H1 (cell line): ENCODE results near the gene RIPK4. TPM values are rescaled to one million over a fixed set of nuclear protein-coding genes. Genes with fewer than 3 reads are reported as not detected.

Experiments
- CTCF ChIA-PET: fragments of 300-600 bp; sonication (Branson Sonifier 250); formaldehyde crosslinking; loops from one replicate; lab custom pipeline; 2021; ENCODE audit not compliant: partially characterized antibody; lab: Charles Lee
- POLR2A ChIA-PET: fragments of 300-600 bp; sonication (Branson Sonifier 250); formaldehyde crosslinking; loops from one replicate; lab custom pipeline; 2021; ENCODE audit warnings: inconsistent platforms; ENCODE audit not compliant: partially characterized antibody; lab: Charles Lee
- DNase-seq, 2 experiments: peaks; one replicate each; pipeline versions ENCODE4 v3.0.0 to v3.0.0-alpha.2; 2010 to 2022; ENCODE audit warnings: low spot score in 2 of 2, low read depth in 1 of 2, mixed read lengths in 1 of 2
- FAIRE-seq: peaks from 2 replicates; lab custom pipeline; 2011; peaks lifted over from hg19 to GRCh38; lab: Jason Lieb, UNC
- H2AFZ ChIP-seq: 2 replicates; pipeline ENCODE4 v1.8.1; 2012; ENCODE audit warnings: low read length, inconsistent platforms
- H2AK5ac ChIP-seq: 2 replicates; pipeline ENCODE4 v1.6.1; 2013; ENCODE audit warnings: low read depth, low read length
- H2BK120ac ChIP-seq: replicated peaks from 2 replicates; pipeline ENCODE3; 2013; ENCODE audit warnings: low read depth, low read length, inconsistent platforms
- H2BK12ac ChIP-seq: 2 replicates; pipeline ENCODE4 v1.6.1; 2013; ENCODE audit warnings: low read depth, low read length
- H2BK15ac ChIP-seq: 2 replicates; pipeline ENCODE4 v1.6.1; 2013; ENCODE audit warnings: low read length
- H2BK20ac ChIP-seq: 2 replicates; pipeline ENCODE4 v1.6.1; 2013; ENCODE audit warnings: low read length
- H2BK5ac ChIP-seq: 2 replicates; pipeline ENCODE4 v1.6.1; 2013; ENCODE audit warnings: low read depth, low read length
- H3K14ac ChIP-seq: 2 replicates; pipeline ENCODE4 v1.6.1; 2013; ENCODE audit warnings: inconsistent platforms; ENCODE audit not compliant: insufficient read length
- H3K18ac ChIP-seq: 2 replicates; pipeline ENCODE4 v1.6.1; 2013; ENCODE audit warnings: low read length; ENCODE audit errors: extremely low read depth
- H3K23ac ChIP-seq: 2 replicates; pipeline ENCODE4 v1.6.1; 2013; ENCODE audit warnings: inconsistent platforms; ENCODE audit not compliant: insufficient read length
- H3K23me2 ChIP-seq: 2 replicates; pipeline ENCODE4 v1.6.1; 2013; ENCODE audit warnings: low read depth, low read length
- H3K27ac ChIP-seq: 2 replicates; pipeline ENCODE4 v1.6.1; 2011; ENCODE audit warnings: low read depth, low read length, inconsistent platforms
- H3K27me3 ChIP-seq, 4 experiments: replicated peaks in 1 of 4; 1 replicate in 1 of 4; 2 replicates in 3 of 4; pipeline versions ENCODE4 v1.6.1 to v1.8.1; 2011 to 2013; ENCODE audit warnings: low read length in 3 of 4, mild to moderate bottlenecking in 3 of 4, inconsistent platforms in 2 of 4, mixed read lengths in 2 of 4, moderate library complexity in 1 of 4; ENCODE audit not compliant: control insufficient read depth in 3 of 4, insufficient read depth in 3 of 4; ENCODE audit errors: extremely low read depth in 1 of 4
- H3K36me3 ChIP-seq, 4 experiments: 2 replicates each; pipeline versions ENCODE4 v1.6.1 to v1.8.1; 2011 to 2013; ENCODE audit warnings: mild to moderate bottlenecking in 4 of 4, low read length in 3 of 4, moderate library complexity in 2 of 4, control low read depth in 1 of 4, inconsistent platforms in 1 of 4; ENCODE audit not compliant: insufficient read depth in 4 of 4, control insufficient read depth in 2 of 4
- H3K4ac ChIP-seq: replicated peaks from 2 replicates; pipeline ENCODE3; 2013; ENCODE audit warnings: low read length, low read depth, mixed read lengths, inconsistent platforms; ENCODE audit not compliant: insufficient read length
- H3K4me1 ChIP-seq, 4 experiments: replicated peaks in 1 of 4; 1 replicate in 1 of 4; 2 replicates in 3 of 4; pipeline versions ENCODE4 v1.6.1 to v1.8.1; 2011 to 2013; ENCODE audit warnings: low read length in 3 of 4, inconsistent platforms in 2 of 4, mixed read lengths in 1 of 4; ENCODE audit not compliant: insufficient read depth in 4 of 4, control insufficient read depth in 3 of 4
- H3K4me2 ChIP-seq, 2 experiments: 2 replicates each; pipeline versions ENCODE4 v1.6.1 to v1.8.1; 2011 to 2013; ENCODE audit warnings: low read depth in 2 of 2, low read length in 2 of 2, control low read depth in 1 of 2, inconsistent platforms in 1 of 2, mild to moderate bottlenecking in 1 of 2; ENCODE audit not compliant: insufficient read depth in 1 of 2
- H3K4me3 ChIP-seq, 4 experiments: fragments of 200-600, 300-600 bp in 1 of 4; sonication (generic), shearing (Covaris generic), sonication (Bioruptor Twin) in 1 of 4; 2 replicates each; pipeline versions ENCODE4 v1.5.1 to v1.8.1; 2011 to 2016; ENCODE audit warnings: low read length in 4 of 4, low read depth in 3 of 4, control low read depth in 2 of 4, inconsistent platforms in 2 of 4, mild to moderate bottlenecking in 2 of 4, mixed read lengths in 1 of 4, moderate library complexity in 1 of 4; ENCODE audit not compliant: insufficient read depth in 2 of 4; ENCODE audit errors: extremely low read depth in 1 of 4
- H3K56ac ChIP-seq: replicated peaks from 2 replicates; pipeline ENCODE3; 2013; ENCODE audit warnings: low read depth, mild to moderate bottlenecking, mixed read lengths, low read length, inconsistent platforms; ENCODE audit not compliant: insufficient read length
- H3K79me1 ChIP-seq: 2 replicates; pipeline ENCODE4 v1.6.1; 2013; ENCODE audit warnings: low read depth, low read length, control low read depth
- H3K79me2 ChIP-seq, 2 experiments: 2 replicates each; pipeline versions ENCODE4 v1.6.1 to v1.8.1; 2012 to 2013; ENCODE audit warnings: low read length in 2 of 2, mild to moderate bottlenecking in 2 of 2, inconsistent platforms in 1 of 2; ENCODE audit not compliant: insufficient read depth in 2 of 2, control insufficient read depth in 1 of 2
- H3K9ac ChIP-seq, 4 experiments: replicated peaks in 1 of 4; 1 replicate in 1 of 4; 2 replicates in 3 of 4; pipeline versions ENCODE4 v1.6.1 to v1.8.1; 2011 to 2013; ENCODE audit warnings: low read depth in 3 of 4, low read length in 3 of 4, control low read depth in 2 of 4, mild to moderate bottlenecking in 2 of 4, moderate library complexity in 2 of 4, inconsistent platforms in 1 of 4; ENCODE audit errors: extremely low read depth in 1 of 4
- H3K9me3 ChIP-seq, 2 experiments: 2 replicates each; pipeline versions ENCODE4 v1.6.1 to v1.8.1; 2012 to 2013; ENCODE audit warnings: mild to moderate bottlenecking in 2 of 2, moderate library complexity in 2 of 2, control low read depth in 1 of 2, inconsistent platforms in 1 of 2, low read depth in 1 of 2, low read length in 1 of 2, mixed read lengths in 1 of 2; ENCODE audit not compliant: insufficient read depth in 2 of 2
- H4K20me1 ChIP-seq, 2 experiments: replicated peaks in 1 of 2; 2 replicates each; pipeline versions ENCODE3 to v1.8.1; 2011 to 2013; ENCODE audit warnings: inconsistent platforms in 2 of 2, low read length in 2 of 2, mild to moderate bottlenecking in 1 of 2; ENCODE audit not compliant: insufficient read depth in 2 of 2, control insufficient read depth in 1 of 2
- H4K5ac ChIP-seq: 2 replicates; pipeline ENCODE4 v1.6.1; 2013; ENCODE audit warnings: low read length, low read depth, mixed read lengths, inconsistent platforms; ENCODE audit not compliant: insufficient read length
- H4K8ac ChIP-seq: 2 replicates; pipeline ENCODE4 v1.8.0; 2013; ENCODE audit warnings: mild to moderate bottlenecking, moderate library complexity, low read length, inconsistent platforms; ENCODE audit not compliant: insufficient read depth; ENCODE audit errors: extremely low read depth
- H4K91ac ChIP-seq: replicated peaks from 2 replicates; pipeline ENCODE3; 2013; ENCODE audit warnings: low read length, mixed read lengths, inconsistent platforms; ENCODE audit not compliant: insufficient read length
- CTBP2 ChIP-seq: IDR thresholded peaks from 2 replicates; pipeline ENCODE4 v1.7.0; 2011; ENCODE audit warnings: borderline replicate concordance, mild to moderate bottlenecking, moderate library complexity, mixed read lengths, low read length; ENCODE audit not compliant: insufficient read depth, insufficient read length
- POU5F1 ChIP-seq: IDR thresholded peaks from 2 replicates; pipeline ENCODE4 v1.6.1; 2011; ENCODE audit warnings: low read depth, mild to moderate bottlenecking, low read length, moderate library complexity
- SAP30 ChIP-seq: fragments of 300-600 bp; sonication (generic); IDR thresholded peaks from 2 replicates; pipeline ENCODE4 v1.7.1; 2012; ENCODE audit warnings: low read length, moderate library complexity, mild to moderate bottlenecking, inconsistent platforms; ENCODE audit not compliant: insufficient read depth, insufficient replicate concordance
- SP4 ChIP-seq: IDR thresholded peaks from 2 replicates; pipeline ENCODE4 v1.6.1; 2012; ENCODE audit warnings: low read length, inconsistent platforms
- WGBS, 2 experiments: shearing (Covaris generic) in 1 of 2; methylation state at CpG; one replicate each; pipeline versions ENCODE4 v1.1.6 to v1.1.7; 2013 to 2015; ENCODE audit warnings: low lambda C conversion rate in 2 of 2, mixed read lengths in 2 of 2, inconsistent platforms in 1 of 2, low coverage in 1 of 2, missing lambda C conversion rate in 1 of 2; ENCODE audit not compliant: insufficient replicate concordance in 2 of 2, insufficient coverage in 1 of 2, insufficient read length in 1 of 2; ENCODE audit errors: extremely low coverage in 1 of 2, missing lambda C conversion rate in 1 of 2; 5-methylcytosine and 5-hydroxymethylcytosine counted together
- polyA plus RNA-seq, 7 experiments: library from polyadenylated mRNA; depleted of rRNA in 3 of 7; stranded (reverse) in 5 of 7; unstranded in 2 of 7; fragments of >200 nt in 5 of 7; fragments of 200-250 nt in 2 of 7; gene quantifications; 1 replicate in 5 of 7; 2 replicates in 1 of 7; 4 replicates in 1 of 7; pipeline versions ENCODE4 v1.2.1 to v1.2.3, GENCODE V29; 2011 to 2013; ENCODE audit warnings: missing spikeins in 2 of 7, mixed read lengths in 2 of 7
- total RNA-seq: library from RNA; stranded (reverse); fragmentation: NEBNext Ultra II Directional; extraction: Animal tissue kit (Norgen Biotek cat#: 25700); gene quantifications from 2 replicates; pipeline ENCODE4 v1.2.1, GENCODE V29; 2021

Gene RIPK4
- total and polyA plus RNA-seq, 2 of the 8 experiments (the other 6 are each of a cell fraction or from before 2014, with no cell fraction given) = 2.7 to 5.6 TPM

DNA sequence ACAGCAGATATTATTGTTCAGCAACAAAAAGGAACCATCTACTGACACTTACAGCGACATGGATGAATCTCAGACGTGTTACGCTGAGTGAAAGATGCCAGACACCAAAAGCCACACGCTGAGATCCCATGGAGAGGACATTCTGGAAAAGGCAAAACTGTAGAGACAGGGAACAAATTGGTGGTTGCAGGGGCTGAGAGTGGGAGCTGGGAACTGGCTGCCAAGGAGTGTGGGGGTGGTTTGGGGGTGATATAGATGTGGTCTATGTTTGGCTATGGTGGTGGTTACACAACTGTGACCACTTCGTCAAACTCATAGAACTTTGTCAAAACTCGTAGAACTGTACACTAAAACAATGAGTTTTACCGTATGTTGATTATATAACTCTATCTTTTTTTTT is 57.7 kb downstream of the RIPK4 start:
- CTCF ChIA-PET = interaction anchor here (1.3 kb wide), 1 partner anchor 23 kb away, joined by 4 read pairs; no protein-coding TSS in a partner anchor
- POLR2A ChIA-PET = no interaction called here
- Histone ChIP-seq H2BK15ac (no peak overlapping the region), H3K14ac (no peak overlapping the region), H3K27me3 (peaks cover 0 to 7% (median 5%) of the 10 kb centered on the region in 4 experiments; a peak in 3 of 7 replicates), H3K4me1 (peaks cover 2 to 22% (median 9%) of the 10 kb centered on the region in 4 experiments; a peak in 6 of 7 replicates), H2BK120ac (no peak overlapping the region), H2BK5ac (no peak overlapping the region), H3K18ac (no peak overlapping the region; the same call in 1 of the 2 replicates), H3K36me3 (no peaks in the 10 kb centered on the region), H3K23me2 (peaks cover 10% of the 10 kb centered on the region; the same call in 1 of the 2 replicates), H4K20me1 (no peaks in the 10 kb centered on the region), H3K9ac (no peak overlapping the region), H3K9me3 (no peaks in the 10 kb centered on the region; a peak in 1 of 4 replicates), H3K27ac (no peak overlapping the region), H3K79me2 (no peaks in the 10 kb centered on the region), H3K56ac (no peak overlapping the region), H3K4me3 (no peak overlapping the region), H2AFZ (no peak overlapping the region), H4K8ac (no peak overlapping the region), H3K4me2 (no peak overlapping the region), H3K79me1 (no peaks in the 10 kb centered on the region), H3K4ac (no peak overlapping the region), H4K5ac (no peak overlapping the region), H2BK12ac (no peak overlapping the region), H2BK20ac (no peak overlapping the region), H4K91ac (no peak overlapping the region), H2AK5ac (no peak overlapping the region), H3K23ac (no peak overlapping the region)
- FAIRE-seq = no peak
- 77% methylated on average over 7 of the region's 7 CpGs; no CpG with 5 or more reads in 1 of the 2 experiments for WGBS, 2 experiments
- no peak for DNase-seq
- TF ChIP-seq POU5F1 = no peak
- no peak for TF ChIP-seq SAP30
- no peak for TF ChIP-seq SP4
- no peak for TF ChIP-seq CTBP2
